NCI-H2196 (cell line): ENCODE data around the gene SLC46A1.
A peak's percentile ranks its signal among the peaks of the same experiment; 100 is the strongest.

ENCODE experiments used
- DNase-seq: peaks from one replicate; lab custom pipeline; 2025; ENCODE audit not compliant: unreplicated experiment; lab: John Stamatoyannopoulos, UW

Gene SLC46A1

DNA sequence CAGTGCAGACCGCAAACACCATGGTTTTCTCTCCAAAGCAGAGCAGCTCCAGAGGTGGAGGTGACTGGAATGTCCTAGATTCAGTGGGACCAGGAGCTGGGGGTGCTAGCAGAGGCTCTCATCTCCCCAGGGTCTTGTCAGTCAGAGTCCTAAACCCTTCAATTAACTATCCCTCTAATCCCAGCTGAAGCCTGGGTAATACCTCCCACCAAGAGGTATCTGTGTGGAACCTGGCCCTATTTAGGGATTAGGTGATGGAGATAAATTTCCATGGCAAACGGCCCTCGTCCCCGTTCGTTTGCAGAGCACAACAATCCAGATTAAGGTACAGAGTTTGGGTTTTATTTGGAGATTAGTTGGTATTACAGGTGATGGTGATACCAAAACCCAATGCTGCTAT, 42.8 kb downstream of the SLC46A1 start:
- DNase-seq: no peak

GRCh38 chr17:28357901-28358197, 48.2 kb downstream of the SLC46A1 start:
- DNase-seq: no peak

DNA sequence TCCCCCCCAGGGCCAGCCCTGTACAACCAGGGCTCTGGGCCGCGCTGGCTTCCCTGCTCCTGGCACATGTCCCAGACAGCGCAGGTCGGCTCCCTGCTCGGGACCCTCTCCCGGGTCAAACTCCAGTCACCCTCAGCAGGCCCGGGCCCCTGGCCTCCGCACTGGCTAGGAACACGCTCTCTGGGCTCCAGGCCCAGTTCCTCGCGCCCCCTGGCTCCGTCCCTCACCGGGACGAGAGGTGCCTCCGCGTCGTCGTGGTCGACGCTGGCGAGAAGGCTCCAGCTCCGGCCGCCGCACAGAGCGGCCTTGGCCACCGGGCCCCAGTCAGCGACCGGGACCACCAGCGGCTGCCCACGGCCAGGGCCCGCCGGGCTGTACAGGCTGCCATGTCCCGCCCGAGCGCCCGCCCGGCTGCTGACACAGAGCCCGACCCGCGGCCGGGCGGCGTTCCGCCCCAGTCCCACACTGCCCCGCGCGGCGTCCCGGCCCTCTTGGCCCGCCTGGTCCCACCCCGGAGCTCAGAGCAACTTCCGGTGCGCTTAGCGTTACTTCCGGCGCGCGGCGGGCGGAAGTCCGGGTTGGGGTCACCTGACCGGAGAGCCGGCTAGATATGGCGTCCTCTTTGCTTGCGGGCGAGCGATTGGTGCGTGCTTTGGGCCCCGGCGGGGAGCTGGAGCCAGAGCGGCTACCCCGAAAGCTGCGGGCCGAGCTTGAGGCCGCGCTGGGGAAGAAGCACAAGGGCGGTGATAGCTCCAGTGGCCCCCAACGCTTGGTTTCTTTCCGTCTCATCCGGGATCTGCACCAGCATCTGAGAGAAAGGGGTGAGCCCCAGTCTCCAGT, 48.7 kb downstream of the SLC46A1 start, which contains the start of gene POLDIP2:
Gene POLDIP2 (minus strand): TSS at position 467 of the 840 bp plus-strand sequence. CDS start 79 bp downstream, at position 388.
- DNase-seq: peak; percentile 80

- DNase-seq: no peak
Observed at GRCh38 chr17:28350271-28350670, 55.7 kb downstream of the SLC46A1 start.

- no peak for DNase-seq
Observed at GRCh38 chr17:28348979-28349378, 57.0 kb downstream of the SLC46A1 start.

DNA sequence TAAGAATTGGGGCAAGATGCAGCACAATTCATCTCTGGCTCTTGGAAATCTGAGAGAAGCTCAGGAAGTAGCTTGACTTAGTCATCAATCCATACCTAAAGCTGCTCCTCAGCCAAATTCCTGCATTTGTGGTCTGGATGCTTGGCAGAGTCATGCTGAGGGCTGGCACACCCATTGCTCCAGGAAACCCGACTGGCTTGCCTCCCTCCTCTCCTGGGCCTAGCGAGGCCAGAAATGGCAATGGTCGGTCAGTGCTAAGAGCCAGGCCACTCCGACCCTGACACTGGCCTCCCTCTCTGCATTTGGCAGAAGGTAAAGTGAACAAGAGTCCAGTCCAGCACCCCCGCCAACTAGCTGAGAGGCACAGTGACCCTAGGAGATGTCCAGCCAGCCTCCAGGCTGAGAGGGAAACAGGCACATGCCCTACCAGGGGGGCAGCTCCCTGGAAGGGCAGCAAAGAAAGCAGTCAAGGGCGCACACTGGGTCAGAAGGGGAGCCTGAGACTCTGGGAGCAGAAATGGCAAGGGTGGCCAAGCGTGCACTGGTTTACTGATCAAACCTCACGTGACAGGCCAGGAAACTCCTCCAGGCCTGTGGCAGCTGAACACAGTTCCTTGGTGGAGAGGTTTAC, 58.6 kb downstream of the SLC46A1 start:
- DNase-seq: no peak

DNA sequence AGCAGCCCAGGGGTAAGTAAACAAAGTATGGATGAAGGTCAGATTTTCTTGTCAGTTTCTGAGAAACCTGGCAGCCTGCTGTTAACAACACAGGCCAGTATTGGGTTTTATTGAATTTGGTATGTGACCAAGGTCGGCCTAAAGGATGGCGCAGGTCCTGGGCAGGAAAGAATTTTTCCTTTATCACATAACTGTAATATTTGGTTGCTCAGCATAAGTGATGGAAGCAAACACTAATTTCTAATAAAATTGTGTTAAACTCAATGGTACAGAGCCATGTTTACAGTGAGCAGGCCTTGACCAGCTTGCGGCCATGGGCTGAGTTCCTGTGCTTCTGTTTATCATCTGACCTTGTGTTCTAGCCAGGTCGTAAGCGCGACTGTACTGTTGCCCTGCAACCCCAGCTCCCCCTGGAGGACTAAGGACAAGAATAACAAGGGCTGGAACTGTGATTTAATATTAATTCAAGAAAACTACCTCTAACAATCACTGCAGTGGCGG, 59.2 kb downstream of the SLC46A1 start:
- no peak for DNase-seq

GRCh38 chr17:28346199-28346580, 59.8 kb downstream of the SLC46A1 start:
- no peak for DNase-seq

GRCh38 chr17:28345419-28346198, 60.4 kb downstream of the SLC46A1 start:
- peak; percentile 38 for DNase-seq
